ENCODE data around the gene DENND1A.

- TF ChIP-seq CTCF (IDR thresholded peaks at IDR 0.05): no peak
- TF ChIP-seq POLR2AphosphoS5 (IDR thresholded peaks at IDR 0.05): no peak
- no peak for TF ChIP-seq POLR2A (IDR thresholded peaks at IDR 0.05)
- no peak for TF ChIP-seq EP300 (IDR thresholded peaks at IDR 0.05)
Measured at GRCh38 chr9:123548741-123549545, 381.0 kb downstream of the DENND1A start.
